Astrocyte of the spinal cord (primary cell): ENCODE data around the gene EPHA3.

ENCODE experiments used
- DNase-seq: peaks from one replicate; pipeline ENCODE4 v3.0.0; 2011; ENCODE audit warnings: low read depth, low spot score
- H3K4me3 ChIP-seq: 2 replicates; pipeline ENCODE4 v1.5.1; 2011; ENCODE audit warnings: low read depth, mild to moderate bottlenecking, low read length, moderate library complexity
- CTCF ChIP-seq: IDR thresholded peaks from 2 replicates; pipeline ENCODE4 v1.5.1; 2012; ENCODE audit warnings: low read depth, mild to moderate bottlenecking, low read length, inconsistent platforms
- in situ Hi-C: cut with HindIII; loops from 2 replicates; pipeline ENCODE4 v1.10.0; 2017; ENCODE audit warnings: low sequenced_read_pairs

EPHA3 gene

GRCh38 chr3:89414270-89414669 lies 306.8 kb downstream of the EPHA3 start:
- no peak for TF ChIP-seq CTCF
- in situ Hi-C loops: no loop called here

DNA sequence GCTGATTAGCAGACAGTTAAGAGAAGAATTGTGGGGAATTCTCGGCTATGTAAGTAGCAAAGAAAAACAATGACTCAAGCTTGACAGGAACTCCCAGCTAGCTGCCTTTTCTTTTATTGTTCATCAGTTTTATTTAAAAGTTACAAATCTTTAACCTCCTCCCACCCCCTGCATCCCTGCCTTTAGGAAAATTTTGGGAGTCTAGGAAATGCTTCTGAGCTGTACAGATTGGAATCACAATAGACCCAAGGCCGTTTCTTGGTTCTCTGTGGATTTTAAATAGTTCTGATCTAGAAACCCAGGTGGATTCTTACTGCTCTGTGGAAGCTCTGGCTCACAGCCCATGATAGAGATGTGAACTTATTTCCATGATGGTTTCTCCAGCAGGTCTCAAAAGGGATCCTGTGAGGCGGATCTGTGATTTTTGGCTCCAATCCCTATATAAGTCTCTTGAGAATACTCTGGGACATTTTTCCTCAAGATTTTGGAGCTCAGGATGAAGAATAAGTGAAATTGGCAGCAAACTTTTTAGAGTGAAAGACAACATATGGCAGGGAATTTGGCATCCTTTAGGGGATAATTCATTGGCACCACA lies 312.3 kb downstream of the EPHA3 start:
- no peak overlapping the region for H3K4me3 ChIP-seq
- DNase-seq: peak; percentile 61
- in situ Hi-C loops: no loop called here
- no peak for TF ChIP-seq CTCF

More at GRCh38 chr3:89414270-89414669, 306.8 kb downstream of the EPHA3 start:
- no peak for DNase-seq
- no peak overlapping the region for H3K4me3 ChIP-seq

DNA sequence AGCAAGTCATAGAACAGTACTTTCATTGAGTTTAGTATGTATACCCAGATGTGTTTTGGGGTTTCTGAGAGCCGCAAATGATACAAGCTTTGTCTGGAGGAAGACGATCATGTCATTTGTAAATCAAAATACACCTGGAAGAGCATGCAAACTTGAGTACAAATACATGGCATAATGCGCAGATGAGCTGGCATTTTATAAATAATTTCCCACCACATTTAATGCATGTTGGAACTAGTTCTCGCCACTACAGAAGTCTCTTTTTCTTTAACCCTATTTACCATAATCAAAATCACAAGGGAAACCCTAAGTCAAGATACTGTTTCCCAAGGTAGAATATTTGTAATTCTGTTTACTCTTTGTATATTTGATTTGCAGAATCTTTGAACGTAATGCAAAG lies 318.6 kb downstream of the EPHA3 start:
- no peak for TF ChIP-seq CTCF
- in situ Hi-C loops: no loop called here
- no peak for DNase-seq
- no peak overlapping the region for H3K4me3 ChIP-seq

- TF ChIP-seq CTCF: no peak
- in situ Hi-C loops: no loop called here
- peak; percentile 58 for DNase-seq
- H3K4me3 ChIP-seq: no peak overlapping the region
Observed at GRCh38 chr3:89434621-89435380, 327.4 kb downstream of the EPHA3 start.

GRCh38 chr3:89436846-89437245 lies 329.4 kb downstream of the EPHA3 start:
- no peak for TF ChIP-seq CTCF
- in situ Hi-C loops: no loop called here
- DNase-seq: no peak
- no peak overlapping the region for H3K4me3 ChIP-seq

GRCh38 chr3:89440386-89440785 lies 333.0 kb downstream of the EPHA3 start:
- no peak for DNase-seq
- no peak for TF ChIP-seq CTCF
- no peak overlapping the region for H3K4me3 ChIP-seq
- in situ Hi-C loops: no loop called here
